Suprapubic skin (tissue), 4 donors: ENCODE results near the gene ACVR1B. TPM values are rescaled to one million over a fixed set of nuclear protein-coding genes. Genes with fewer than 3 reads are reported as not detected.
A peak's percentile ranks its signal among the peaks of the same experiment; 100 is the strongest.

ENCODE experiments used
- DNase-seq, 2 donors: peaks; one replicate each; pipeline ENCODE4 v3.0.0-alpha.2; 2019; ENCODE audit warnings: low spot score in 2 of 2
- H3K27ac ChIP-seq: fragments of 200-600 bp; sonication (generic); one replicate; pipeline ENCODE4 v1.5.1; 2019
- H3K27me3 ChIP-seq: fragments of 200-600 bp; sonication (generic); one replicate; pipeline ENCODE4 v1.5.1; 2019
- H3K36me3 ChIP-seq: fragments of 200-600 bp; sonication (generic); one replicate; pipeline ENCODE4 v1.5.1; 2019
- H3K4me1 ChIP-seq: fragments of 200-600 bp; sonication (generic); one replicate; pipeline ENCODE4 v1.5.1; 2019
- H3K4me3 ChIP-seq: fragments of 200-600 bp; sonication (generic); one replicate; pipeline ENCODE4 v1.5.1; 2019; ENCODE audit warnings: mild to moderate bottlenecking
- H3K9me3 ChIP-seq: fragments of 200-600 bp; sonication (generic); one replicate; pipeline ENCODE4 v1.5.1; 2019
- CTCF ChIP-seq, 2 donors: fragments of 200-600 bp in 1 of 2; fragments of 450-650 bp in 1 of 2; sonication (generic) in 1 of 2; IDR thresholded peaks; one replicate each; pipeline ENCODE4 v1.5.1; 2016 to 2019; ENCODE audit warnings: antibody characterized with exemption in 2 of 2, mild to moderate bottlenecking in 1 of 2, moderate library complexity in 1 of 2
- EP300 ChIP-seq: sonication (generic); formaldehyde crosslinking; IDR thresholded peaks from one replicate; pipeline ENCODE4 v1.6.1; 2017; ENCODE audit warnings: antibody characterized with exemption
- POLR2A ChIP-seq, 2 donors: fragments of 450-650 bp; IDR thresholded peaks; one replicate each; pipeline ENCODE4 v1.6.1; 2017; ENCODE audit warnings: antibody characterized with exemption in 2 of 2, mild to moderate bottlenecking in 2 of 2, moderate library complexity in 2 of 2
- POLR2AphosphoS5 ChIP-seq, 3 donors: sonication (generic); formaldehyde crosslinking; IDR thresholded peaks; one replicate each; pipeline ENCODE4 v1.6.1; 2017; ENCODE audit warnings: antibody characterized with exemption in 3 of 3
- WGBS: methylation state at CpG from one replicate; pipeline ENCODE4 v1.1.5; 2018; 5-methylcytosine and 5-hydroxymethylcytosine counted together
- total RNA-seq, 4 donors: library from RNA; depleted of rRNA; stranded (reverse); fragments of >200 nt; gene quantifications; one replicate each; pipeline ENCODE4 v1.1.0, GENCODE V29; 2016

Gene ACVR1B
- total RNA-seq, 4 donors from 2014 or later, result 40.5 to 103 (median 57.3) TPM

DNA sequence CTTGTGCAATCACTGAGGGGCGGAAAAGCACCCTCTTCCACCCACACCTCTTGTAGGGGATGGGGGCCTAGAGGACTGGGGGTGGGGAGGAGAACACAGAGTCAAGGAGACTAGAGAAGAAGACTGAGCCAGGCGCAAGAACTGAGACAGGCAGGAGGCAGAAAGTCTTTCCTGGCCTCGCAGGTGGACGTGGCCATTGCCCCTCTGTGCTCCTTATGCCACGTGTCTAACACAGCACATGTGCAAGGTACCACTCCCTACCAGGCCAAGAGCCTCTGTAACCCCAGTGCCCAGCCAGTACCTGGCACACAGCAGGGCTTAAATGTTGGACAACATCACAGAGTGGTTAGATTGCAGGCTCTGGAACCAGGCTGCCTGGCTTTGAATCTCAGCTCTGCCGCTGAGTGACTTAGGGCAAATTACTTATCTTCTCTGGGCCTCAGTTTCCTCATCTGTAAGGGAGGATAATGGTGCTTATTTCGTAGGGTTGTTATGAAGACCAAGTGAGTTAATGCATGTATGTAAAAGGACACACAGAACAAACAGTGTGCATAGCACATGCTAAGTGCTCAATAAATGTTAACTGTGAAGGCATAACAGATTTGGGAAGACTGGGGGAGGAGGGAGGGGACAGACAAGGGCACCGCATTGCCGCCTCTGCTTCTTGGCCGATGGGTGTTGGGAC lies 53.9 kb downstream of the ACVR1B start:
- H3K27me3 ChIP-seq, result no peaks in the 10 kb centered on the region
- DNase-seq, result no peak
- no peak overlapping the region for H3K27ac ChIP-seq
- peaks cover 45% of the 10 kb centered on the region for H3K4me1 ChIP-seq
- H3K9me3 ChIP-seq, result no peaks in the 10 kb centered on the region
- no peak overlapping the region for H3K4me3 ChIP-seq
- 85% methylated on average over 9 of the region's 10 CpGs for WGBS
- H3K36me3 ChIP-seq, result peaks cover 5% of the 10 kb centered on the region
- no peak for TF ChIP-seq POLR2AphosphoS5 (IDR thresholded peaks at IDR 0.05)
- TF ChIP-seq EP300, result no peak
- no peak for TF ChIP-seq POLR2A (IDR thresholded peaks at IDR 0.05)
- TF ChIP-seq CTCF (IDR thresholded peaks at IDR 0.05), result no peak

DNA sequence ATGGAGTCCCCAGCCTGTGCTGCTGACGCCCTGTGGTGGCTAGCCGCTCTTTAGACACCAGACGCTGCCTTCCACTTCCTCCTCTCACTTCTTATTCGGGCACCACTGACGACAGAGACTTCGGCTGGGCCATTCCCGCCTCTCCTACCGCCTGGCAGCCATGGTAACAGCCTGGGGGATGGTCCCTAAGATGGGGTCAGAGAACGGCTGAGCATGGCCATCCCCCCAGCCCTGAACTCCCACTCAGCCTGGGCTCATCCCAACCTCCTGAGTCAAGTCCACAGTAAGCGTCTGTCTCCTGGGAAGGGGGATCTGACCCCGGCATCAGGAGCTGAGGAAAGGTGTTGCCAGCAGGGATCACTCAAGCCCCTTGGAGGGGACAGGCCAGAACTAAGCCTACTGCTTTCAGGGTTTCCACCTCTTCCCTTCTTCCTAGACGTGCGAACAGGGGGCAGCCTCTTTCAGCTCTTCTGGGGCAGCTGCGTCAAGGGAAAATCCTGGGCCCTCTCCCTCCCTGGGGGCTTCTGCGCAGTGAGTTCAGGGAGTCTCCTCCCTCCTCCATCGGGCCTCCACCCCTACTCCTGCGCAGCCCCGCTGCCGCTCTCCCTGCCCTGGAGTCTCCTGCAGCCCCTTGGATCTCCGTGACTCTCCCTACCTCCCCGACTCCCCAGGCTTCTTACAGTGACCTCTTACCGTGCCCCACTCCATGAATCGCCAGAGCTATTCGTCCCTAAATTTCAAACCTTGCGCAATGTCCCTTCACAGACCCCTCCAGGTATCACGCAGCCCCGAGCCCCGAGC lies 54.6 kb downstream of the ACVR1B start:
- 36% methylated on average over 28 of the region's 28 CpGs for WGBS
- Histone ChIP-seq H3K27ac (peak overlapping the region; percentile 90), H3K9me3 (no peaks in the 10 kb centered on the region), H3K36me3 (no peaks in the 10 kb centered on the region), H3K27me3 (no peaks in the 10 kb centered on the region), H3K4me3 (peak overlapping the region; percentile 79), H3K4me1 (peaks cover 53% of the 10 kb centered on the region)
- TF ChIP-seq POLR2A (IDR thresholded peaks at IDR 0.05) (no peak), POLR2AphosphoS5 (IDR thresholded peaks at IDR 0.05) (no peak), EP300 (no peak)
- peak in 1 of 2 donors; percentile 85 for DNase-seq

DNA sequence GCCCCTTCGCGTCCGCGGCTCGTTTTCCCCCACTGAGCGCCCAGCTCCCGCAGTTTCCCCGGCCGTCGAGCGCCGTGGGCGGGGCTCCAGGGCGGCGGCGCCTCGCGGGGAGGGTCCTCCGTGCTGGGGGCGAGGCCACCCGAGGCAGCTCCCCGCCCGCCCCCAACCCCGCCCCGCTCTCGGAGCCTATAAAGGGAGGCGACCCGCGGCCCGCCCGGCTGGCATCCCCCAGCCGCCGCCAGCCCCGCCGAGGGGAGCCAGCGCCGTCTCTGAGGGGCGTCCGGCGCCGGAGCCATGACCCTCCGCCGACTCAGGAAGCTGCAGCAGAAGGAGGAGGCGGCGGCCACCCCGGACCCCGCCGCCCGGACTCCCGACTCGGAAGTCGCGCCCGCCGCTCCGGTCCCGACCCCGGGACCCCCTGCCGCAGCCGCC lies 55.2 kb downstream of the ACVR1B start, which contains the start of gene TAMALIN:
Gene TAMALIN, plus strand, starts transcription at position 221 of the 432 bp plus-strand sequence. Its CDS starts 74 bp downstream, at position 295.
- H3K9me3 ChIP-seq, result no peaks in the 10 kb centered on the region
- TF ChIP-seq POLR2AphosphoS5 (IDR thresholded peaks at IDR 0.05) (peak in 2 of 3 donors; percentile 33 to 35), CTCF (IDR thresholded peaks at IDR 0.05) (no peak), EP300 (no peak), POLR2A (IDR thresholded peaks at IDR 0.05) (peak; percentile 71 to 92)
- peaks cover 58% of the 10 kb centered on the region for H3K4me1 ChIP-seq
- H3K27me3 ChIP-seq, result no peaks in the 10 kb centered on the region
- WGBS, result 0% methylated on average over 40 of the region's 60 CpGs
- H3K36me3 ChIP-seq, result peaks cover 2% of the 10 kb centered on the region
- H3K4me3 ChIP-seq, result peak within 1 kb of the TSS; percentile 79
- peak in 1 of 2 donors; percentile 87 for DNase-seq
- peak within 1 kb of the TSS; percentile 90 for H3K27ac ChIP-seq

DNA sequence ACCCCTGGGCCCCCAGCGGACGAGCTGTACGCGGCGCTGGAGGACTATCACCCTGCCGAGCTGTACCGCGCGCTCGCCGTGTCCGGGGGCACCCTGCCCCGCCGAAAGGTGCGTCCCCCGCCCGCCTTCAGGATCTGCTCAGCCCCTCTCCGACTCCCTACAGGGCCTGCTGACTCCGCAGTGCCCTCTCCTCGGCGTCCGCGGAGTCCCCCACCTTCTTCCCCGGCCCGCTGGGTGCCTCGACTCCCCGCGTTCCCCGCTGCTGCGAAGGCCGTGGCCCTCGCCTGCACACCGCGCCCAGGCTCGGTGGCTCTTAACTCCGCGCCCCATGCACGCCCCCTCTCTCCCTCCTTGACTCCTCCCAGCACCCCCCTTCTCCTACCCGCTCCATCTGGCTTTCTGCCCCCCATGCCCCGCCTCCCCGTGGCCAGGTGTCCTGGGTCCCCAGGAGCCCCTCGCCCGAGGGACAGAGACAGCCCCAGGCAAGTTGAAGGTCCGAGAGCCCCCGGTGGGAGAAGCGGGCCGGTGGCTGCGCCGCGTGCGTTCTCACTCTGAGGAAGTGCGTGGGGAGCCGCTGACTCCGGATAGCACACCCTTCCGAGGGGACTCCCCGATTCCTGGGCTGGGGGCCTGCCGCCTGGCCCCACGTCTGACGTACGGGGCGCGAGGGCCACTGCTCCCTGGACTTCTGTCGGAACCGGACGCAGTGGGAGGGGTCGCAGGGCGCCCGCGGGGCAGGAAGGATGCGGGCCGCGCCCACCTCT lies 55.8 kb downstream of the ACVR1B start:
- peaks cover 7% of the 10 kb centered on the region for H3K36me3 ChIP-seq
- WGBS, result under 1% methylated on average over 20 of the region's 72 CpGs
- DNase-seq, result peak in 1 of 2 donors; percentile 85
- no peaks in the 10 kb centered on the region for H3K9me3 ChIP-seq
- no peaks in the 10 kb centered on the region for H3K27me3 ChIP-seq
- H3K27ac ChIP-seq, result peak overlapping the region; percentile 90
- peak overlapping the region; percentile 79 for H3K4me3 ChIP-seq
- H3K4me1 ChIP-seq, result peaks cover 58% of the 10 kb centered on the region
- TF ChIP-seq POLR2A (IDR thresholded peaks at IDR 0.05) (peak in 1 of 2 donors; percentile 6), EP300 (no peak), POLR2AphosphoS5 (IDR thresholded peaks at IDR 0.05) (peak in 1 of 3 donors; percentile 11), CTCF (IDR thresholded peaks at IDR 0.05) (no peak)

DNA sequence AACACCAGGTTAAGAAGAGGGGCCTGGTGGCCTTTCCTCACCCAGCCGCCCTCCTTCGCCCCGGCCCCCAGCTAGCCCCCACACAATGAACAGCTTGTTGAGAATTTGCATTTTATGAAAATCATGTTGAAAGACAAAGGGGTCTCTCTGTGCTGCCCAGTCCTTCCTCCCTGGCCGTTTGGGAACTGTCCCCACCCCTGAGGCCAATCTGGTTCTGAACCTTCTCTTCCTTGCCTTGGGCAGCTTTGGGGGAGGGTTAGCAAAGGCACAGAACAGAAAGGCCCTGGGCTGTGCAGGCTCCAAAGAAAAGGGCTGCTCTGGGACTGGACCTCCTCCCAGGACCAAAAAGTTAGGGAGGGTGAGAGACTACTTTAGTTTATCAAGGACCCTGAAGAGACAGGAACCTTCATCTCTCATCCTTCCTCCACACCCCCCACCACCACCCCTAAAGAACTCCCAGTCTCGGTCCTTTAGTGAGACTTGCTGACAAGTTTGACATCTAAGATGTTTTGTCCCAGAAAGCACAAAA lies 56.5 kb downstream of the ACVR1B start:
- H3K4me1 ChIP-seq, result peaks cover 58% of the 10 kb centered on the region
- WGBS, result 88% methylated on average over 5 of the region's 5 CpGs
- DNase-seq, result no peak
- H3K27ac ChIP-seq, result peak overlapping the region; percentile 90
- peaks cover 7% of the 10 kb centered on the region for H3K36me3 ChIP-seq
- H3K4me3 ChIP-seq, result peak overlapping the region; percentile 79
- no peaks in the 10 kb centered on the region for H3K9me3 ChIP-seq
- no peaks in the 10 kb centered on the region for H3K27me3 ChIP-seq
- TF ChIP-seq CTCF (IDR thresholded peaks at IDR 0.05), result no peak
- TF ChIP-seq POLR2A (IDR thresholded peaks at IDR 0.05), result no peak
- no peak for TF ChIP-seq POLR2AphosphoS5 (IDR thresholded peaks at IDR 0.05)
- TF ChIP-seq EP300, result no peak
